ENCODE data around the gene UCN.

UCN gene

DNA sequence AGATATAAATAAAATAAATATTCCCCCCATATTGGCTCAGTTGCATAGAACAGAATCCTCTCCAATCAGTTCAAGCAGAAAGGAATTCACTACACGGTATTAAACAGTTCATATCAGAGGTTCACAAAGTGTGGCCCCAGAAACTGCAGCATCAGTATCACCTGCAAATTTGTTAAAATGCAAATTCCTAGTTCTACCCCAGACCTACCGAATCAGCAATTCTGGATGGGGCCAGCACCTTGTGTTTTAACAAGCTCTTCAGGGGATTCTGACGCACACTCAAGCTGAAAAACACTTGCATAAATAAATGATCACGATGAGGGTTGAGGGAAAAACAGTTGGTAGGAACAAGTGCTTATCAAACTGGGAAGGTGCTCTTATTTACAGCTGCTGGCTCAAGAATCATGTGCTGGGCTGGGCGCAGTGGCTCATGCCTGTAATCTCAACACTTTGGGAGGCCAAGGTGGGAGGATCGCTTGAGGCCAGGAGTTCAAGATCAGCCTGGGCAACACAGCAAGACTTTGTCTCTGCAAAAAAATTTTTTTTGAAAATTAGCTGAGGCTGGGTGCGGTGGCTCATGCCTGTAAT, 42.0 kb upstream of the UCN start:
- TF ChIP-seq SPI1 (IDR thresholded peaks at IDR 0.05; ENCODE audit: borderline replicate concordance, low read depth), result no peak
- TF ChIP-seq POLR2AphosphoS5 (IDR thresholded peaks at IDR 0.05; ENCODE audit: low read depth), result no peak
- TF ChIP-seq GABPA (IDR thresholded peaks at IDR 0.05; ENCODE audit: low read depth), result no peak
- TF ChIP-seq, protein P1, sequence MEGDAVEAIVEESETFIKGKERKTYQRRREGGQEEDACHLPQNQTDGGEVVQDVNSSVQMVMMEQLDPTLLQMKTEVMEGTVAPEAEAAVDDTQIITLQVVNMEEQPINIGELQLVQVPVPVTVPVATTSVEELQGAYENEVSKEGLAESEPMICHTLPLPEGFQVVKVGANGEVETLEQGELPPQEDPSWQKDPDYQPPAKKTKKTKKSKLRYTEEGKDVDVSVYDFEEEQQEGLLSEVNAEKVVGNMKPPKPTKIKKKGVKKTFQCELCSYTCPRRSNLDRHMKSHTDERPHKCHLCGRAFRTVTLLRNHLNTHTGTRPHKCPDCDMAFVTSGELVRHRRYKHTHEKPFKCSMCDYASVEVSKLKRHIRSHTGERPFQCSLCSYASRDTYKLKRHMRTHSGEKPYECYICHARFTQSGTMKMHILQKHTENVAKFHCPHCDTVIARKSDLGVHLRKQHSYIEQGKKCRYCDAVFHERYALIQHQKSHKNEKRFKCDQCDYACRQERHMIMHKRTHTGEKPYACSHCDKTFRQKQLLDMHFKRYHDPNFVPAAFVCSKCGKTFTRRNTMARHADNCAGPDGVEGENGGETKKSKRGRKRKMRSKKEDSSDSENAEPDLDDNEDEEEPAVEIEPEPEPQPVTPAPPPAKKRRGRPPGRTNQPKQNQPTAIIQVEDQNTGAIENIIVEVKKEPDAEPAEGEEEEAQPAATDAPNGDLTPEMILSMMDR (IDR thresholded peaks at IDR 0.05; ENCODE audit: insufficient read depth, low read length), result no peak
- TF ChIP-seq REST (IDR thresholded peaks at IDR 0.05; ENCODE audit: insufficient replicate concordance, low read depth), result no peak
- DNase-seq (ENCODE audit: low read depth in 1 of 2, low spot score in 1 of 2), result no peak
- no peak overlapping the region for H3K27ac ChIP-seq (replicated peaks)
- no peak overlapping the region for H3K4me3 ChIP-seq (replicated peaks; ENCODE audit: insufficient read depth, low read length)
- H3K27me3 ChIP-seq (ENCODE audit: insufficient read depth, poor library complexity, severe bottlenecking), result no peaks in the 10 kb centered on the region

DNA sequence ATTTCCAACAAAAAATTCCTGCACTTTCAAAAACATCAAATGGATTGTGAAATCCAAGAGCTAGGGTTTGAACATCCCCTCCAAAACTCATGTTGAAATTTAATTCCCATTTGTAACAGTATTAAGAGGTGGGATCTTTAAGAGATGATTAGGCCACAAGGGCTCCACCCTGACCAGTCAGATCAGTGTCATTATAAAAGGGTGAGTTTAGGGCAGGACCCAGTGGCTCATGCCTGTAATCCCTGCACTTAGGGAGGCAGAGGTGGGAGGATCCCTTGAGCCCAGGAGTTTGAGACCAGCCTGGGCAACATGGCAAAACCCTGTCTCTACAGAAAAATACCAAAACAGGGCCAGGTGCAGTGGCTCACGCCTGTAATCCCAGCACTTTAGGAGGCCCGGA, 39.4 kb upstream of the UCN start:
- TF ChIP-seq, protein P1 (IDR thresholded peaks at IDR 0.05; ENCODE audit: insufficient read depth, low read length), result no peak
- no peak for TF ChIP-seq SPI1 (IDR thresholded peaks at IDR 0.05; ENCODE audit: borderline replicate concordance, low read depth)
- no peak for TF ChIP-seq POLR2AphosphoS5 (IDR thresholded peaks at IDR 0.05; ENCODE audit: low read depth)
- no peak for TF ChIP-seq REST (IDR thresholded peaks at IDR 0.05; ENCODE audit: insufficient replicate concordance, low read depth)
- TF ChIP-seq GABPA (IDR thresholded peaks at IDR 0.05; ENCODE audit: low read depth), result no peak
- Histone ChIP-seq H3K27me3 (ENCODE audit: insufficient read depth, poor library complexity, severe bottlenecking) (no peaks in the 10 kb centered on the region), H3K4me3 (replicated peaks; ENCODE audit: insufficient read depth, low read length) (no peak overlapping the region), H3K27ac (replicated peaks) (no peak overlapping the region)
- DNase-seq (ENCODE audit: low read depth in 1 of 2, low spot score in 1 of 2), result no peak

- Histone ChIP-seq H3K27ac (replicated peaks) (no peak overlapping the region), H3K27me3 (ENCODE audit: insufficient read depth, poor library complexity, severe bottlenecking) (no peaks in the 10 kb centered on the region), H3K4me3 (replicated peaks; ENCODE audit: insufficient read depth, low read length) (no peak overlapping the region)
- TF ChIP-seq POLR2AphosphoS5 (IDR thresholded peaks at IDR 0.05; ENCODE audit: low read depth), result no peak
- no peak for TF ChIP-seq REST (IDR thresholded peaks at IDR 0.05; ENCODE audit: insufficient replicate concordance, low read depth)
- TF ChIP-seq SPI1 (IDR thresholded peaks at IDR 0.05; ENCODE audit: borderline replicate concordance, low read depth), result no peak
- TF ChIP-seq GABPA (IDR thresholded peaks at IDR 0.05; ENCODE audit: low read depth), result no peak
- TF ChIP-seq, protein P1 (IDR thresholded peaks at IDR 0.05; ENCODE audit: insufficient read depth, low read length), result no peak
- no peak for DNase-seq (ENCODE audit: low read depth in 1 of 2, low spot score in 1 of 2)
Measured at GRCh38 chr2:27336173-27336572, 27.9 kb upstream of the UCN start.

All from HL-60 (cell line).